GM21529 (cell line): ENCODE results near the gene RFC5.
"Not testable (repeated sequence)": the region's sequence is repeated elsewhere in the genome, so short reads cannot be mapped to it uniquely, and the experiment has no call there.

Experiments used
- ATAC-seq: cut with Tn5 transposase; IDR thresholded peaks from one replicate; pipeline ENCODE4 v1.9.1; 2021; ENCODE audit not compliant: unreplicated experiment

RFC5 gene

DNA sequence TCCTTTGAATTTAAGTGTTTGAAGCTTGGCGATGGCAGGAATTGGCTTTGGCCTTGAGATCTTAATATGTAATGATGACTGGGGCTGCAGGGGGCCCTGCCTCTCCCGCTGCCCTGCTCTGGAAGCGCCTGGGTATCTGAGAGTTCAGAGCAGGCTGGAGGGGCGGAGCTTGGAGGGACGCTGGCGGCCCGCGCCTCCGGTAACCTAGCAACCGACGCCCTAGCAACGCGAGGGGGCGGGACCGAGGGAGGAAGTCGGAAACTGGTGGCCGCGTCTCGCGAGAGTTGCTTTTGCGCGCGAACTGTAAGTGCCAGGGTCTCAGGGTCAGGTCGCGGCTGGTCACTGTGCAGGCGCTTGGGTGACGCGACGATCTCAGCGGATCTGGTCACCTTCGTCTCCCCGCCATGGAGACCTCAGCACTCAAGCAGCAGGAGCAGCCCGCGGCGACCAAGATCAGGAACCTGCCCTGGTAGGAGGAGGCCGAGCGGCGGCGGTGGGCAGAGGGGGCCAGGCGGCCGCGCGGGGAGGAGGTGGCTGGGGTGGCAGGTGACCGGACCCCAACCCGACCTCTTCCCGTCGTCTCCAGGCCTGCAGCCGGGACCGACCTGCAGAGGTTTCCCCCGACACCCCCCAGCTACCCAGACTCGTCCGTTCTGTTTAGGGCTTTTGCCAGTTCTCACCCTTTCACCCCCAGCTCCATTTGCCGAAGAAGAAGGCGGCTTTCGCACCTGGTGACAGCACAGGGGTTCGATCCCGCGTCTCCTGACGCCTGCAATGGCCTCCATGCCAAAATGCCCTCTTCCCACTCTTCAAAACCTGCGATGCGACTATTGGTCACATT, at the start of gene RFC5:
Gene RFC5 (plus strand): TSS at position 280 of the 841 bp plus-strand sequence. CDS start 125 bp downstream, at position 405.
- ATAC-seq, result peak; percentile 98

- ATAC-seq, result no peak
These were observed 49.5 kb upstream of the RFC5 start for GRCh38 chr12:117967043-117967442.

DNA sequence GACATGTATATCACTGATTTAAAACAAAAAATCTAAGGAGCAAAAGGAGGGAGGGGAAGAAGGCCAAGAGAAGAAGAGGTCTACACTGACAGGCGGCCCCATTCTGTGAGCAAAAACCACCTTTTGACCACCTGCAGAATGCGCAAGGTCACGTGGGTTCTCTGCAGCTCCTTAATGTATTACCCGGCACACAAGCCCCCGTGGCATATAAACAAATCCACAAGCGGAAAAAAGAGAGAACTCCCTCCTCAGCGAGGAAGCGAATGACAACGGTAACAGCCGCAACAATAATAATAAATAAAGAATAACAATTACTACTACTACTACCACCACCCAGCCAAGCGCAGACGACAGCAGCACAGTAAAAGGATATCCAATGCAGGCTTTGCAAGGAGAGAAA, 49.0 kb upstream of the RFC5 start:
- ATAC-seq, result no peak

- ATAC-seq, result no peak
These were observed 48.2 kb upstream of the RFC5 start for GRCh38 chr12:117968151-117968789.

DNA sequence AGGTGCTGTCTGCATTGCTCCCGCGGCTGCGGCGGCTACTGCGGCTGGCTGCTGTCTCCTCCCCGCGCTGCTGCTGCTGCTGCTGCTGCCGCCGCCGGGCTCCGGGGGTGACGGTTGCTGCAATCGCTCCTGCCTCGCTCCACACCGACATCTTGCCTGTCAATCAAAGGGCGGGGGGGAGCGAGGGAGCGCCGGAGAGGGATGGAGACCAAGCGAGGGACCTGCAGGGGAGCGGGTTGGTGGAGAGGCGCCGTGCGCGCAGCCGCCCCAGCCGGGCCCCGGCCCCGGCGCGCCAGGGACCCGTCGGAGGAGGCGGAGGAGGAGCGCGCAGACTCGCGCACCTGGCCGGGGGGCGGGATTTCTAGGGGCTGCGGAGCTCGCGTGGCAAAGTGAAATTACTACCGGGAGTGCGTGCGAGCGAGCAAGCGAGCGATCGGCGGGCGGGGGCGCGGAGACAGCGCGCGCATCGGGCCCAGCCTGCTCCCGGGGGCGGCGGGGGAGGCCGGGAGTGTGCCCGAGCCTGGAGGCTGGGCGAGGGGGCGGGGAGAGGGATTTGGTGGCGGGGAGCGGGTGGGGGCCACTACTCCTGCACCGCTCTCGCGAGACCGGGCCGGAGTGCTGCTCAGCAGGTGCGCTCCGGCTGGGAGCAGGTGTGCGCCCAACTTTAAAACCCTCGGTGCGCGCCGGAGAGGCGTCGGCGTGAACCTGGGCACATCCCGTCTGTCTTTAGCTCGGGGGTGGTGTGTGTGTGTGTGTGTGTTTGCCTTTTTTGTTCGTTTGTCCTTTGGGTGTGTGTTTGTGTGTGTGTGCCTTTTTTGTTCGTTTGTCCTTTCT, 47.5 kb upstream of the RFC5 start, which contains the start of gene KSR2:
Gene KSR2 (minus strand): TSS at position 165 of the 834 bp plus-strand sequence. CDS start 735 bp downstream, outside the sequence.
- peak; percentile 61 for ATAC-seq

- no peak for ATAC-seq
These were observed 46.2 kb upstream of the RFC5 start for GRCh38 chr12:117970334-117970733.

GRCh38 chr12:117972301-117972700, 44.2 kb upstream of the RFC5 start:
- no peak for ATAC-seq

GRCh38 chr12:117975006-117975405, 41.5 kb upstream of the RFC5 start:
- ATAC-seq, result no peak

DNA sequence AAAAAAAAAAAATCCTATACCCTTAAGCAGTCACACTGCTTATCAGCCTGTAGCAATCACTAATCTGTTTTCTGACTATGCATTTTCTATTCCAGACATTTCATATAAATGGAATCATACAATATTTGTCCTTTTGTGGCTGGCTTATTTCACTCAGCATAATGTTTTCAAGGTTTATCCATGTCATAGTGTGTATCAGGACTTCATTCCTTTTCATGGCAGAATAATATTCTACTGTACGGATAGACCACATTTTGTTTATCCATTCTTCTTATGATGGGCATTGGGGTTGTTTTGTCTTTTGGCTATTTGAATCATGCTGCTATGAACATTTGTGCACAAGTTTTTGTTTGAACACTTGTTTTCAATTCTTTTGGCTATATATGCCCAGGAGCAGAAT, 39.1 kb upstream of the RFC5 start:
- ATAC-seq, result no peak

- ATAC-seq, result no peak
These were observed 35.9 kb upstream of the RFC5 start for GRCh38 chr12:117980616-117981015.

GRCh38 chr12:117981267-117981666, 35.2 kb upstream of the RFC5 start:
- no peak for ATAC-seq

- no peak for ATAC-seq
These were observed 31.3 kb upstream of the RFC5 start for GRCh38 chr12:117985182-117985581.

GRCh38 chr12:117986705-117987469, 29.6 kb upstream of the RFC5 start:
- ATAC-seq, result no peak

DNA sequence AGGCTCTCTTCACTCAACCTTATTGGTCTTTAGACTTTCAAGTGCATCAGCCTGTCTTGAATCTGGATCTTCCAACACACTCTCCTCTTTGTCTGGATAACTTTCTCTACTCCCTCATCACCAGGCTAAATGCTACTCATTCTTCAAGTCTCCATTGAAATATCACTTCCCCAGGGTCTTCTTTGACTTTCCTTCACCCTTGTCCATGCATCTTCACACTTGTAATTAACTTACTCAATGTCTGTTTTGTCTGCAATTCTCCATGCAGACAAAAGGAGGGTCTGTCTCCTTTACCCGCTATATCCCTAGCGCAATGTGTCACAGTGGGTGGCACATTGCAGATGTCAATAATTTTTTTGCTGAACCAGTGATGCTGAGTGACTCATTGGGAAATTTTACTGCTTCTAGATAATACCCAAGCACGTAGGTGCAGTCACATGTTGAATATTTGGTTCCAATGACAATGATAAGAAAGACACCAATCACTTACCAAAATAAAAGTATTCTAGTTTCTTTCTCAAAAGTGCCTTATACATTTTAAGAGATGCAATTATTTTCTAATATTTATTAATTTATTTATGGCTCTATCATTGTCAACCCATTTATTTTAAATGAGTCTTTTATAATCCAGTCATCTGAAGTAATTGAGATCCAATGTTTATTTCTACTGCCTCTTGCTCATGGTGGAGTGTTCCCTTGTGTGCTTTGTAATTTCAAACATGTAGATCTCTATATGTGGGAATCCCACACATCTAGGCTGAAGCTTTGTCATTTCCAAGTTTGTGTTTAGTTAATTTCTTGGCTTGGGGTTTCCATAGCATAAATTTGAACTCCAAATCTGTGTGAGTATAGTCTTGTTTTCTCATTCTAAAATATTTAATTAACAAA, 21.7 kb upstream of the RFC5 start:
- no peak for ATAC-seq

GRCh38 chr12:117998719-117999118, 17.8 kb upstream of the RFC5 start:
- no peak for ATAC-seq

GRCh38 chr12:117999806-118000205, 16.7 kb upstream of the RFC5 start:
- ATAC-seq, result not testable (repeated sequence)

DNA sequence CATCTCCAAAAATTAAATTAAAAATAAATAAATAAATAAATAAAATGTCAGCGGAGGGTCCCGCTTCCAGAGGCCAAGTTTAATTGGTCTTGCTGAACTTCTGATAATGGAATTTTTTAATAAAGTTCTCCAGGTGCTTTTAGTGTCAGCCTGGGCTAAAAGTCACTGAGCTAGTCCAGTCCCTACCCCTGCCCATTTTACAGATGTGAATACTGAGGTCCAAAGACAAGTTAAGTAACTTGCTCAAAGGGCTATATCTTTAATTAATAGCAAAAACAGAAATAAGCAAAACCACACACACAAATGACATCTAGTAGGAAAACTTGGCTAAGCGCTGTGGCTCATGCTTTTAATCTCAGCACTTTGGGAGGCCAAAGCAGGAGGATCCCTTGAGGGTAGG, 5.6 kb upstream of the RFC5 start:
- ATAC-seq, result no peak

DNA sequence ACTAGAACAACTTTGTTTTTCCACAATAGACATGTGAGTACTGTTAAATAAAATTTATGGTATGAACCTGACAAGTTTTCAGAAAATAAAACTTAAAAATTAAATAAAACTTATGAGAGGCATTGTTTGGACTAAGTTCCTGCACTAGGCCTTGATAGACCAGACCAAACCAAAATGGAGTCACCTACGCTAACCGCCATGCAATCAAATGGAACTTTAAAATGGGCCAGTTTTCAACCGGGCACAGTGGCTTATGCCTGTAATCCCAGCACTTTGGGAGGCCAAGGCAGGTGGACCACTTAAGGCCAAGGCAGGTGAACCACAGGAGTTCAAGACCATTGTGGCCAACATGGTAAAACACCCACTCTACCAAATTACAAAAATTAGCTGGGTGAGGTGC, 5.1 kb upstream of the RFC5 start:
- ATAC-seq, result no peak

- no peak for ATAC-seq
These were observed 4.5 kb upstream of the RFC5 start for GRCh38 chr12:118011961-118012360.

DNA sequence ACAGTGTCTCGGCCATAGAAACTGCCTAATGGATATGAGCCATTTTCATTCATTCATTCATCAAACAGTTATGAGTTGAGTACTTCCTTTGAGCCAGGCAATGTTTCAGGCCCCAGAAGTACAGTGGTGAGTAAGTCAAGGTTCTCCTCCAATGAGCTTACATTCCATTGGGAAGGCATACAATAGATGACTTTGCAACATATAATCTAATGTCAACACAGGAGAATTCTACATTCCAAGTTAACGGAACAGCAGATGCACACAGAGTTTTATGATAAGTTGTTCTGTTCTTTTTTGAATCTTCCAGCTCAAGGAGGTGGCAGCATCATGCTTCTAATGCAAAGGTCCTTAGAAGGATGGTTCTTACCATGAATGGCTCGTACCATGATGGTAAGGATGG, 3.2 kb upstream of the RFC5 start:
- no peak for ATAC-seq
